Spinal cord (tissue), 10 donors: ENCODE measurements around the gene PHF13. TPM values are rescaled to one million over a fixed set of nuclear protein-coding genes. Genes with fewer than 3 reads are reported as not detected.

Source experiments
- DNase-seq, 6 donors: peaks; one replicate each; pipeline versions ENCODE4 v3.0.0 to v3.0.0-alpha.2; 2013 to 2015; ENCODE audit warnings: low spot score in 6 of 6, low read depth in 4 of 6
- H3K27ac ChIP-seq: one replicate; pipeline ENCODE4 v1.5.1; 2013; ENCODE audit warnings: low read depth, low read length, control low read depth
- H3K27me3 ChIP-seq: one replicate; pipeline ENCODE4 v1.6.1; 2013; ENCODE audit warnings: low read length; ENCODE audit not compliant: control insufficient read depth, insufficient read depth
- H3K36me3 ChIP-seq: one replicate; pipeline ENCODE4 v1.6.1; 2013; ENCODE audit warnings: low read length; ENCODE audit not compliant: control insufficient read depth, insufficient read depth
- H3K4me1 ChIP-seq: one replicate; pipeline ENCODE4 v1.6.1; 2013; ENCODE audit warnings: low read length; ENCODE audit not compliant: control insufficient read depth, insufficient read depth
- H3K4me3 ChIP-seq: one replicate; pipeline ENCODE4 v1.5.1; 2013; ENCODE audit warnings: low read depth, low read length, control low read depth
- H3K9me3 ChIP-seq: one replicate; pipeline ENCODE4 v1.6.1; 2013; ENCODE audit warnings: low read length; ENCODE audit not compliant: control insufficient read depth, insufficient read depth
- WGBS: methylation state at CpG from one replicate; pipeline ENCODE4 v1.1.5; 2013; ENCODE audit warnings: missing lambda C conversion rate; ENCODE audit not compliant: insufficient coverage; 5-methylcytosine and 5-hydroxymethylcytosine counted together
- polyA plus RNA-seq, 2 donors: library from polyadenylated mRNA; unstranded; fragments of 120-200 nt; gene quantifications; one replicate each; pipeline ENCODE4 v1.2.1, GENCODE V29; 2013; ENCODE audit not compliant: insufficient read length in 2 of 2
- total RNA-seq, 2 donors: library from RNA; depleted of rRNA in 1 of 2; stranded (reverse); fragments of 120-200 nt in 1 of 2; fragments of >200 nt in 1 of 2; gene quantifications; one replicate each; pipeline versions ENCODE4 v1.2.3 to v1.2.4, GENCODE V29; 2013 to 2014
- donor health status: healthy.

Gene PHF13
- total and polyA plus RNA-seq, 4 donors = 13.3 to 22.7 (median 17.7) TPM

DNA sequence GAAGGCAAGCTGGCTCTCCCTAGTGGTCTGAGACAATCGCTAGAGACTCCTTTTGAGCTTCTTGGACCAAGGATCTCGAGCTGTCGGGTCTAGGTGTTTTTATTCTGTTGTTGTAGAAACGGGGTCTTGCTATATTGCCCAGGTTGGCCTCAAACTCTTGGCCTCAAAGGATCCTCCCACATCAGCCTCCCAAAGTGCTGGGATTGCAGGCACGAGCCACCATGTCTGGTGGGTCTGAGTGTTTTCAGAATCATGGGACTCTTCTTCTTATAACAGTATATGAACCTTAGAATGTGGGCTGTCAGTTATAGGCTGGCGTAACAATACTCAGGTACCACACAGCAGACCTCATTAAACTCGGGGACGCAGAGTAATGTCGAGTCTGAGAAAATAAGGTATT is 55.0 kb downstream of the PHF13 start:
- WGBS = no CpG with 5 or more reads among the region's 9 CpGs
- H3K36me3 ChIP-seq = peaks cover 26% of the 10 kb centered on the region
- DNase-seq = no peak

DNA sequence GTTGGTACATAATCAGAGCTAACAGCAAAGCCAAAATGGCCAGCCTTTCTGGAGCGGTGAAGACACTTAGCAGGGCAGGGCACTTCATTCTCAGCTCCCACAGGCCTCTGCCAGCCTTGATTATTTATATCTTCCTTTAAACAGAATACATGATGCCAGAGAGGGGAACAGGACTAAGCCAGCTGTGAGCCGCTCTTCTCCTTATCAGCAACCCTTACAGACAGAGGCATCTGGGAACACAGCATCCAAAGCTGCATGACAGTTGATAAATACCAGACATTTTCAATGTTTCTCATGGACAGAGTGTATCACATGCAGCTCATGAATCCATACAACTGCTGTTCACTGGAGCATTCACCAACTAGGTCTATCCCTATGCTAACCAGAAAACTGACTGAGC is 59.0 kb downstream of the PHF13 start:
- peaks cover 26% of the 10 kb centered on the region for H3K36me3 ChIP-seq
- no peak for DNase-seq
- H3K27me3 ChIP-seq = no peaks in the 10 kb centered on the region
- no peaks in the 10 kb centered on the region for H3K4me1 ChIP-seq
- H3K27ac ChIP-seq = no peak overlapping the region
- 94% methylated on average over 2 of the region's 2 CpGs for WGBS
- H3K4me3 ChIP-seq = no peak overlapping the region
- no peaks in the 10 kb centered on the region for H3K9me3 ChIP-seq

More for the DNA sequence above, 55.0 kb downstream of the PHF13 start:
- Histone ChIP-seq H3K4me3 (no peak overlapping the region), H3K27ac (no peak overlapping the region), H3K4me1 (no peaks in the 10 kb centered on the region), H3K9me3 (no peaks in the 10 kb centered on the region), H3K27me3 (no peaks in the 10 kb centered on the region)

Other genes starting within 250 kb of the PHF13 start
- gene ACOT7, start 220.0 kb upstream of the PHF13 start, total RNA-seq = 10 to 100 TPM; 31.8 to 60.2 TPM
- 100 to 1,000 TPM; 195 to 198 TPM for gene ACOT7, start 220.0 kb upstream of the PHF13 start, polyA plus RNA-seq
- gene HES2, start 193.8 kb upstream of the PHF13 start, total RNA-seq = under 1 TPM in 1 of 2 donors, not detected in 1; 0.72 TPM
- gene HES2, start 193.8 kb upstream of the PHF13 start, polyA plus RNA-seq = under 1 TPM; 0.19 to 0.38 TPM
- gene ESPN, start 189.0 kb upstream of the PHF13 start, total RNA-seq = 1 to 10 TPM in 1 of 2 donors, under 1 TPM in 1; 0.66 to 1.9 TPM
- gene ESPN, start 189.0 kb upstream of the PHF13 start, polyA plus RNA-seq = 1 to 10 TPM; 4.7 to 7.4 TPM
- 10 to 100 TPM in 1 of 2 donors, 1 to 10 TPM in 1; 9.5 to 16.6 TPM for gene TNFRSF25, start 147.6 kb upstream of the PHF13 start, total RNA-seq
- 10 to 100 TPM; 26.1 to 37.5 TPM for gene TNFRSF25, start 147.6 kb upstream of the PHF13 start, polyA plus RNA-seq
- 10 to 100 TPM; 12.9 to 19.6 TPM for gene PLEKHG5, start 122.1 kb upstream of the PHF13 start, total RNA-seq
- gene PLEKHG5, start 122.1 kb upstream of the PHF13 start, polyA plus RNA-seq = 10 to 100 TPM; 25.9 to 32.9 TPM
- gene NOL9, start 59.2 kb upstream of the PHF13 start, total RNA-seq = 10 to 100 TPM; 22.1 to 25.3 TPM
- 10 to 100 TPM; 13.2 to 26.2 TPM for gene NOL9, start 59.2 kb upstream of the PHF13 start, polyA plus RNA-seq
- gene TAS1R1, start 58.4 kb upstream of the PHF13 start, total RNA-seq = under 1 TPM in 1 of 2 donors, not detected in 1; 0.40 TPM
- under 1 TPM; 0.24 to 0.47 TPM for gene TAS1R1, start 58.4 kb upstream of the PHF13 start, polyA plus RNA-seq
- 10 to 100 TPM in 1 of 2 donors, 1 to 10 TPM in 1; 9.1 to 39.7 TPM for gene ZBTB48, start 33.7 kb upstream of the PHF13 start, total RNA-seq
- 10 to 100 TPM; 32.6 to 32.8 TPM for gene ZBTB48, start 33.7 kb upstream of the PHF13 start, polyA plus RNA-seq
- 10 to 100 TPM; 17.0 to 18.3 TPM for gene KLHL21, start 10.9 kb upstream of the PHF13 start, total RNA-seq
- 10 to 100 TPM; 25.1 to 28.9 TPM for gene KLHL21, start 10.9 kb upstream of the PHF13 start, polyA plus RNA-seq
- gene THAP3, start 11.1 kb downstream of the PHF13 start, total RNA-seq = 10 to 100 TPM; 17.4 to 27.6 TPM
- gene THAP3, start 11.1 kb downstream of the PHF13 start, polyA plus RNA-seq = 10 to 100 TPM; 30.6 to 31.8 TPM
- gene DNAJC11, start 88.1 kb downstream of the PHF13 start, total RNA-seq = 10 to 100 TPM; 32.5 TPM
- 10 to 100 TPM; 47.5 to 58.5 TPM for gene DNAJC11, start 88.1 kb downstream of the PHF13 start, polyA plus RNA-seq
- 100 to 1,000 TPM in 1 of 2 donors, 10 to 100 TPM in 1; 90.5 to 204 TPM for gene CAMTA1, start 171.7 kb downstream of the PHF13 start, total RNA-seq
- 100 to 1,000 TPM; 186 to 236 TPM for gene CAMTA1, start 171.7 kb downstream of the PHF13 start, polyA plus RNA-seq